Astrocyte (in vitro differentiated cells and primary cell): ENCODE data around the gene ATP4B. TPM values are rescaled to one million over a fixed set of nuclear protein-coding genes. Genes with fewer than 3 reads are reported as not detected.

Experiments used
- DNase-seq: peaks from one replicate; pipeline ENCODE4 v3.0.0-alpha.2; 2010; ENCODE audit warnings: low read depth
- FAIRE-seq: peaks from 2 replicates; lab custom pipeline; 2011; peaks lifted over from hg19 to GRCh38; lab: Jason Lieb, UNC
- H2AFZ ChIP-seq: 2 replicates; pipeline ENCODE4 v1.6.0; 2012; ENCODE audit warnings: low read depth, low read length, inconsistent platforms
- H3K27ac ChIP-seq: 2 replicates; pipeline ENCODE4 v1.5.1; 2011; ENCODE audit warnings: low read depth, low read length, inconsistent platforms
- H3K27me3 ChIP-seq: 2 replicates; pipeline ENCODE4 v1.6.0; 2011; ENCODE audit warnings: low read length, inconsistent platforms; ENCODE audit not compliant: insufficient read depth
- H3K36me3 ChIP-seq: 2 replicates; pipeline ENCODE4 v1.5.1; 2011; ENCODE audit warnings: low read length, inconsistent platforms; ENCODE audit not compliant: insufficient read depth
- H3K4me1 ChIP-seq: 2 replicates; pipeline ENCODE4 v1.5.1; 2011; ENCODE audit warnings: low read length, inconsistent platforms; ENCODE audit not compliant: insufficient read depth
- H3K4me2 ChIP-seq: 2 replicates; pipeline ENCODE4 v1.6.0; 2012; ENCODE audit warnings: low read length, inconsistent platforms
- H3K4me3 ChIP-seq: 2 replicates; pipeline ENCODE4 v1.5.1; 2011; ENCODE audit warnings: low read depth, mild to moderate bottlenecking, low read length, inconsistent platforms; ENCODE audit not compliant: insufficient read depth
- H3K79me2 ChIP-seq: 2 replicates; pipeline ENCODE4 v1.6.0; 2012; ENCODE audit warnings: mild to moderate bottlenecking, low read length, inconsistent platforms; ENCODE audit not compliant: insufficient read depth
- H3K9ac ChIP-seq: 2 replicates; pipeline ENCODE4 v1.6.0; 2012; ENCODE audit warnings: mild to moderate bottlenecking, low read length, inconsistent platforms
- H3K9me3 ChIP-seq: 2 replicates; pipeline ENCODE4 v1.5.1; 2012; ENCODE audit warnings: low read depth, mild to moderate bottlenecking, low read length, inconsistent platforms; ENCODE audit not compliant: insufficient read depth
- H4K20me1 ChIP-seq: 2 replicates; pipeline ENCODE4 v1.6.0; 2012; ENCODE audit warnings: low read length, inconsistent platforms; ENCODE audit not compliant: insufficient read depth
- H3K27ac Mint-ChIP-seq: one replicate; pipeline ENCODE4 v1.8.0; 2021; ENCODE audit warnings: mild to moderate bottlenecking, mixed read lengths; ENCODE audit not compliant: unreplicated experiment
- H3K27me3 Mint-ChIP-seq: one replicate; pipeline ENCODE4 v1.8.0; 2021; ENCODE audit warnings: low read depth, mixed read lengths; ENCODE audit not compliant: unreplicated experiment
- H3K36me3 Mint-ChIP-seq: one replicate; pipeline ENCODE4 v1.8.0; 2021; ENCODE audit warnings: low read depth, mixed read lengths; ENCODE audit not compliant: unreplicated experiment
- H3K4me1 Mint-ChIP-seq: one replicate; pipeline ENCODE4 v1.8.0; 2021; ENCODE audit warnings: low read depth, mixed read lengths; ENCODE audit not compliant: unreplicated experiment
- H3K4me3 Mint-ChIP-seq: one replicate; pipeline ENCODE4 v1.8.0; 2021; ENCODE audit warnings: mild to moderate bottlenecking, moderate library complexity, mixed read lengths; ENCODE audit not compliant: unreplicated experiment
- H3K9me3 Mint-ChIP-seq: one replicate; pipeline ENCODE4 v1.8.0; 2021; ENCODE audit warnings: mild to moderate bottlenecking, mixed read lengths; ENCODE audit not compliant: unreplicated experiment
- EZH2 ChIP-seq: IDR thresholded peaks from 2 replicates; pipeline ENCODE4 v1.6.1; 2012; ENCODE audit warnings: mild to moderate bottlenecking, low read length, inconsistent platforms; ENCODE audit not compliant: insufficient read depth
- total RNA-seq: library from RNA; stranded (reverse); gene quantifications from 2 replicates; pipeline ENCODE4 v1.2.1, GENCODE V29; 2021
- TF ChIP-seq, protein P1 (sequence below): IDR thresholded peaks from 2 replicates; pipeline ENCODE4 v1.5.1; 2011; ENCODE audit warnings: low read depth, mild to moderate bottlenecking, inconsistent platforms, low read length, moderate library complexity; ENCODE audit not compliant: insufficient read depth

Gene ATP4B
- total RNA-seq, 1 donor from 2014 or later, result not detected

GRCh38 chr13:113616281-113616906 lies 41.6 kb downstream of the ATP4B start:
- no peaks in the 10 kb centered on the region for H3K9me3 ChIP-seq
- H3K36me3 ChIP-seq, result peaks cover 3% of the 10 kb centered on the region
- H3K4me2 ChIP-seq, result peak overlapping the region; percentile 13
- Mint-ChIP-seq H3K9me3 (no peaks in the 10 kb centered on the region), H3K27me3 (no peaks in the 10 kb centered on the region), H3K27ac (peak overlapping the region; percentile 55), H3K36me3 (peaks cover 9% of the 10 kb centered on the region), H3K4me1 (peaks cover 10% of the 10 kb centered on the region), H3K4me3 (peak overlapping the region; percentile 23)
- no peak for FAIRE-seq
- peaks cover 85% of the 10 kb centered on the region for H3K79me2 ChIP-seq
- H3K4me1 ChIP-seq, result peaks cover 10% of the 10 kb centered on the region
- no peaks in the 10 kb centered on the region for H3K27me3 ChIP-seq
- no peak for DNase-seq
- H3K27ac ChIP-seq, result no peak overlapping the region
- no peak overlapping the region for H3K4me3 ChIP-seq
- no peak overlapping the region for H2AFZ ChIP-seq
- H3K9ac ChIP-seq, result no peak overlapping the region
- TF ChIP-seq EZH2, result no peak
- TF ChIP-seq, protein P1, sequence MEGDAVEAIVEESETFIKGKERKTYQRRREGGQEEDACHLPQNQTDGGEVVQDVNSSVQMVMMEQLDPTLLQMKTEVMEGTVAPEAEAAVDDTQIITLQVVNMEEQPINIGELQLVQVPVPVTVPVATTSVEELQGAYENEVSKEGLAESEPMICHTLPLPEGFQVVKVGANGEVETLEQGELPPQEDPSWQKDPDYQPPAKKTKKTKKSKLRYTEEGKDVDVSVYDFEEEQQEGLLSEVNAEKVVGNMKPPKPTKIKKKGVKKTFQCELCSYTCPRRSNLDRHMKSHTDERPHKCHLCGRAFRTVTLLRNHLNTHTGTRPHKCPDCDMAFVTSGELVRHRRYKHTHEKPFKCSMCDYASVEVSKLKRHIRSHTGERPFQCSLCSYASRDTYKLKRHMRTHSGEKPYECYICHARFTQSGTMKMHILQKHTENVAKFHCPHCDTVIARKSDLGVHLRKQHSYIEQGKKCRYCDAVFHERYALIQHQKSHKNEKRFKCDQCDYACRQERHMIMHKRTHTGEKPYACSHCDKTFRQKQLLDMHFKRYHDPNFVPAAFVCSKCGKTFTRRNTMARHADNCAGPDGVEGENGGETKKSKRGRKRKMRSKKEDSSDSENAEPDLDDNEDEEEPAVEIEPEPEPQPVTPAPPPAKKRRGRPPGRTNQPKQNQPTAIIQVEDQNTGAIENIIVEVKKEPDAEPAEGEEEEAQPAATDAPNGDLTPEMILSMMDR, result no peak
- peaks cover 79% of the 10 kb centered on the region for H4K20me1 ChIP-seq

DNA sequence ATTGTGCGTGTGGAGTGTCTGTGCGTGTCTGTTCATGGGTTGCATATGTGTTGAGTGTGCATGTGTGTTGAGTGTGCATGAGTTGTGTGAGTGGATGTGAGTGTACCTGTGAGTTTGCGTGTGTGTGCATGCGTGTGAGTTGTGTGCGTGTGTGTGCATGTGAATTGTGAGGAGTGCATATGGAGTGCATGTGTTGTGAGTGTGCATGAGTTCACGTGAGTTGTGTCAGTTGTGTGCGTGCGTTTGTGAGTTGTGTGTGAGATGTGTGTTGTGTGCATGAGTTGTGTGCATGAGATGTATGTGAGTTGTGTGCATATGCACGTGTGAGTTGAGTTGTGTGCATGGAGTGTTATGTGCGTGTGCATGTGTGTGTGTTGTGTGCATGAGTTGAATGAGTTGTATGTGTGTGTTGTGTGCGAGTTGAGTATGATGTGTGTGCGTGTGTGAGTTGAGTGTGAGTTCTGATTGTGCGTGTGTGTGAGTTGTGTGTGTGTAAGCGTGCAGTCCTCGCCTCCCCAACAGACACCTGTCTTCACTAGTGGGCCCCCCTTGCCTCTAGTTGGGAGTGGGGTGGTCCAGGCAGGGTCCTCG lies 44.1 kb downstream of the ATP4B start:
- Mint-ChIP-seq H3K4me1 (peaks cover 7% of the 10 kb centered on the region), H3K27me3 (no peaks in the 10 kb centered on the region), H3K9me3 (no peaks in the 10 kb centered on the region), H3K36me3 (peaks cover 10% of the 10 kb centered on the region), H3K4me3 (no peak overlapping the region), H3K27ac (no peak overlapping the region)
- H3K4me3 ChIP-seq, result no peak overlapping the region
- peaks cover 10% of the 10 kb centered on the region for H3K4me1 ChIP-seq
- H3K9ac ChIP-seq, result no peak overlapping the region
- H2AFZ ChIP-seq, result no peak overlapping the region
- H3K27ac ChIP-seq, result no peak overlapping the region
- H3K36me3 ChIP-seq, result peaks cover 7% of the 10 kb centered on the region
- DNase-seq (no peak), FAIRE-seq (no peak)
- TF ChIP-seq EZH2, result no peak
- TF ChIP-seq, protein P1, result no peak
- H3K79me2 ChIP-seq, result peaks cover 97% of the 10 kb centered on the region
- H3K9me3 ChIP-seq, result no peaks in the 10 kb centered on the region
- H4K20me1 ChIP-seq, result peaks cover 91% of the 10 kb centered on the region
- no peak overlapping the region for H3K4me2 ChIP-seq
- H3K27me3 ChIP-seq, result no peaks in the 10 kb centered on the region

GRCh38 chr13:113612607-113613006 lies 45.4 kb downstream of the ATP4B start:
- no peak overlapping the region for H3K27ac Mint-ChIP-seq

More at GRCh38 chr13:113612607-113613006, 45.4 kb downstream of the ATP4B start:
- Histone ChIP-seq H3K4me3 (no peak overlapping the region), H2AFZ (no peak overlapping the region), H3K79me2 (peaks cover 97% of the 10 kb centered on the region), H3K27me3 (no peaks in the 10 kb centered on the region), H3K36me3 (peaks cover 7% of the 10 kb centered on the region), H4K20me1 (peaks cover 91% of the 10 kb centered on the region), H3K27ac (no peak overlapping the region), H3K4me1 (peaks cover 9% of the 10 kb centered on the region), H3K9me3 (no peaks in the 10 kb centered on the region), H3K4me2 (no peak overlapping the region), H3K9ac (no peak overlapping the region)
- Mint-ChIP-seq H3K36me3 (peaks cover 11% of the 10 kb centered on the region), H3K9me3 (no peaks in the 10 kb centered on the region), H3K4me3 (no peak overlapping the region), H3K27me3 (no peaks in the 10 kb centered on the region), H3K4me1 (peaks cover 10% of the 10 kb centered on the region)
- TF ChIP-seq EZH2, result no peak
- TF ChIP-seq, protein P1, result no peak
- FAIRE-seq (no peak), DNase-seq (no peak)
